OCI-LY1 (cell line): ENCODE data around the gene IRF8.
A peak's percentile ranks its signal among the peaks of the same experiment; 100 is the strongest.

Experiments
- H2AFZ ChIP-seq: fragments of 200-600 bp; sonication (generic), shearing (Covaris generic); 2 replicates; pipeline ENCODE4 v1.6.0; 2014; ENCODE audit warnings: antibody characterized with exemption, mild to moderate bottlenecking, low read length
- H3F3A ChIP-seq: fragments of 200-600 bp; sonication (generic), shearing (Covaris generic); 2 replicates; pipeline ENCODE4 v1.6.0; 2014; ENCODE audit warnings: mild to moderate bottlenecking, antibody characterized with exemption, low read length, moderate library complexity; ENCODE audit not compliant: insufficient read depth
- H3K27ac ChIP-seq: fragments of 200-600 bp; sonication (generic); 2 replicates; pipeline ENCODE4 v1.5.1; 2014; ENCODE audit warnings: low read length, mixed run types, mild to moderate bottlenecking, low read depth; ENCODE audit not compliant: poor library complexity, severe bottlenecking
- H3K27me3 ChIP-seq: fragments of 200-600 bp; sonication (generic); 2 replicates; pipeline ENCODE4 v1.6.0; 2014; ENCODE audit warnings: antibody characterized with exemption, mild to moderate bottlenecking, low read length, moderate library complexity; ENCODE audit not compliant: insufficient read depth
- H3K36me3 ChIP-seq: fragments of 200-600 bp; sonication (generic); 2 replicates; pipeline ENCODE4 v1.6.1; 2014; ENCODE audit warnings: mild to moderate bottlenecking, antibody characterized with exemption, low read length, moderate library complexity, mixed read lengths; ENCODE audit not compliant: insufficient read depth
- H3K4me1 ChIP-seq: fragments of 200-600 bp; sonication (generic); 2 replicates; pipeline ENCODE4 v1.5.1; 2014; ENCODE audit warnings: mild to moderate bottlenecking, low read length, moderate library complexity; ENCODE audit not compliant: insufficient read depth, severe bottlenecking
- H3K4me2 ChIP-seq: fragments of 200-600 bp; sonication (generic), shearing (Covaris generic); 2 replicates; pipeline ENCODE4 v1.6.1; 2014; ENCODE audit warnings: low read length
- H3K4me3 ChIP-seq: fragments of 200-600 bp; sonication (generic); 2 replicates; pipeline ENCODE4 v1.5.1; 2014; ENCODE audit warnings: low read length, low read depth, mild to moderate bottlenecking, mixed read lengths; ENCODE audit not compliant: poor library complexity, severe bottlenecking
- H3K79me2 ChIP-seq: fragments of 200-600 bp; shearing (Covaris generic); 2 replicates; pipeline ENCODE4 v1.6.1; 2016; ENCODE audit warnings: mixed run types, low read length, mixed read lengths; ENCODE audit not compliant: insufficient read depth
- H3K9ac ChIP-seq: fragments of 200-600 bp; sonication (generic), shearing (Covaris generic); 2 replicates; pipeline ENCODE4 v1.6.1; 2014; ENCODE audit warnings: mild to moderate bottlenecking, low read length, mixed read lengths
- H3K9me2 ChIP-seq: fragments of 200-600 bp; sonication (generic), shearing (Covaris generic); 2 replicates; pipeline ENCODE4 v1.6.1; 2014; ENCODE audit warnings: low read depth, mild to moderate bottlenecking, low read length, mixed read lengths
- H3K9me3 ChIP-seq: fragments of 200-600 bp; shearing (Covaris generic); 2 replicates; pipeline ENCODE4 v1.6.1; 2014; ENCODE audit warnings: low read length, mixed read lengths
- H4K20me1 ChIP-seq: fragments of 200-600 bp; sonication (generic), shearing (Covaris generic); 2 replicates; pipeline ENCODE4 v1.6.0; 2016; ENCODE audit warnings: mild to moderate bottlenecking, low read length; ENCODE audit not compliant: insufficient read depth
- EZH2 ChIP-seq: fragments of 200-600 bp; sonication (generic), shearing (Covaris generic); IDR thresholded peaks from 2 replicates; pipeline ENCODE4 v1.8.0; 2017; ENCODE audit warnings: borderline replicate concordance, mixed run types, mild to moderate bottlenecking, antibody characterized with exemption, low read length, moderate library complexity, mixed read lengths
- TF ChIP-seq, protein P1 (sequence below): fragments of 200-600 bp; sonication (generic), shearing (Covaris generic); IDR thresholded peaks from 2 replicates; pipeline ENCODE4 v1.5.1; 2017; ENCODE audit warnings: mild to moderate bottlenecking, antibody characterized with exemption, low read length, moderate library complexity, mixed read lengths

IRF8 gene

DNA sequence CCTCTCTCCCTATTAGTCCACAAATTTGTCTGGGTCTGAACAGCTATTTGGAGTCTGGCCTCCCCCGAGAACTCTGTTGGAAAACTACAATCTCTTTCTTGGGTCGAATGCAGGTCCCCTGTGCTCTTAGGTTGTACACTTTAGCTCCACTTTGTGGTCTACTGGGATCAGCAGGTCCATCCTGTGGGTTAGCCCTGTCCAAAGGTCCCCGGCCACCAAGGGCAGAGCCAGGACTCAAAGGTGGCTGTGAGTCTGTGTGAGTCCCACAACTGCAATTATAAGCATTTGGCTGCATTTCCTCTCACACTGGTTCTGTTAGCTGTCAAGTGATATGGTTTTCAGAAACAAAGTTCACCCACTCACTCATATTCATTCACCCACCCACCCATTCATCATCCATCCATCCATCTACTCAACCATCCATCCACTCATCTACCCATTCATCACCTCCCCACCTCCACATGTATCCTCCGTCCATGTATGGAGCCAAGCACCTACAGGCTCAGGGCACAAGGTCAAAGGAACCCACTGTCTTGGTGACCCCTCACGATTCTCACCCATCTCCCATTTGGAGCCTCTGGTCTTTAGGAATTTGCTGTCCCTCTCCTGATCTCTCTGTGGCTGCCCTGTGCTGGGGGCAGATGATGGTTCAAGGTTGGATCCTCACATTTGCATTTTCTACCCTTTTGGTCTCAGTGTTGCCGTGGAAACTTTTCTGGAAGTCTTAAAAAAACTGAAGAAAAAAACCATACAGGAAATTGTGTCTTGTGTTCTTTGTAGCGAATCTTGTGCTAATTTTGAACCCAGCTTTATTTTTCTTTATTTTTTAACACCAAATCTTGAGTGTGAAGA, 45.8 kb downstream of the IRF8 start:
- Histone ChIP-seq H3K4me1 (peaks cover 31% of the 10 kb centered on the region), H3K4me2 (peak overlapping the region; percentile 53), H3K9ac (no peak overlapping the region), H3K9me2 (no peaks in the 10 kb centered on the region), H4K20me1 (no peaks in the 10 kb centered on the region), H3K79me2 (no peaks in the 10 kb centered on the region), H3K9me3 (no peaks in the 10 kb centered on the region), H3K27ac (no peak overlapping the region), H3F3A (no peaks in the 10 kb centered on the region), H2AFZ (no peak overlapping the region), H3K27me3 (peaks cover 16% of the 10 kb centered on the region; the same call in 1 of the 2 replicates), H3K36me3 (no peaks in the 10 kb centered on the region), H3K4me3 (no peak overlapping the region)
- TF ChIP-seq, protein P1, sequence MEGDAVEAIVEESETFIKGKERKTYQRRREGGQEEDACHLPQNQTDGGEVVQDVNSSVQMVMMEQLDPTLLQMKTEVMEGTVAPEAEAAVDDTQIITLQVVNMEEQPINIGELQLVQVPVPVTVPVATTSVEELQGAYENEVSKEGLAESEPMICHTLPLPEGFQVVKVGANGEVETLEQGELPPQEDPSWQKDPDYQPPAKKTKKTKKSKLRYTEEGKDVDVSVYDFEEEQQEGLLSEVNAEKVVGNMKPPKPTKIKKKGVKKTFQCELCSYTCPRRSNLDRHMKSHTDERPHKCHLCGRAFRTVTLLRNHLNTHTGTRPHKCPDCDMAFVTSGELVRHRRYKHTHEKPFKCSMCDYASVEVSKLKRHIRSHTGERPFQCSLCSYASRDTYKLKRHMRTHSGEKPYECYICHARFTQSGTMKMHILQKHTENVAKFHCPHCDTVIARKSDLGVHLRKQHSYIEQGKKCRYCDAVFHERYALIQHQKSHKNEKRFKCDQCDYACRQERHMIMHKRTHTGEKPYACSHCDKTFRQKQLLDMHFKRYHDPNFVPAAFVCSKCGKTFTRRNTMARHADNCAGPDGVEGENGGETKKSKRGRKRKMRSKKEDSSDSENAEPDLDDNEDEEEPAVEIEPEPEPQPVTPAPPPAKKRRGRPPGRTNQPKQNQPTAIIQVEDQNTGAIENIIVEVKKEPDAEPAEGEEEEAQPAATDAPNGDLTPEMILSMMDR, result no peak
- TF ChIP-seq EZH2, result no peak

DNA sequence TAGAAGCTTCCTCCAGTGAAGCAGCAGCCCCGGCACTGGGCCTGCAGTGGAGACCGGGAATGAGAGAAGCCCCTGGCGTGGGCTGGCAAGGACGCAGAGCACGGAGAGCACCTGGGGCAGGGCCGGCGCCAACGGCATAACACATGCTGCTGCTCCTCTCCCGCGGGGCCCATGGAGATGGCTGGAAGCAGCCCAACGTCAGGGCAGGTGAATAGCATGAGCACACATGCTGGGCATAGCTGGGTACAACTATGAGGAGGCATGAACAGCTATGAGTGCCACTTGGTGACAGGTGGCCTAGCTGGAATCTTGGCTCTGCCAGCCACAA, 46.4 kb downstream of the IRF8 start:
- no peaks in the 10 kb centered on the region for H3K9me3 ChIP-seq
- peak overlapping the region; percentile 53 for H3K4me2 ChIP-seq
- peaks cover 16% of the 10 kb centered on the region; the same call in 1 of the 2 replicates for H3K27me3 ChIP-seq
- H3K4me3 ChIP-seq, result no peak overlapping the region
- H3F3A ChIP-seq, result no peaks in the 10 kb centered on the region
- no peak for TF ChIP-seq EZH2
- TF ChIP-seq, protein P1, result no peak
- no peaks in the 10 kb centered on the region for H4K20me1 ChIP-seq
- H2AFZ ChIP-seq, result no peak overlapping the region
- no peaks in the 10 kb centered on the region for H3K36me3 ChIP-seq
- H3K4me1 ChIP-seq, result peaks cover 31% of the 10 kb centered on the region
- H3K9ac ChIP-seq, result no peak overlapping the region
- no peak overlapping the region for H3K27ac ChIP-seq
- no peaks in the 10 kb centered on the region for H3K79me2 ChIP-seq
- H3K9me2 ChIP-seq, result no peaks in the 10 kb centered on the region

DNA sequence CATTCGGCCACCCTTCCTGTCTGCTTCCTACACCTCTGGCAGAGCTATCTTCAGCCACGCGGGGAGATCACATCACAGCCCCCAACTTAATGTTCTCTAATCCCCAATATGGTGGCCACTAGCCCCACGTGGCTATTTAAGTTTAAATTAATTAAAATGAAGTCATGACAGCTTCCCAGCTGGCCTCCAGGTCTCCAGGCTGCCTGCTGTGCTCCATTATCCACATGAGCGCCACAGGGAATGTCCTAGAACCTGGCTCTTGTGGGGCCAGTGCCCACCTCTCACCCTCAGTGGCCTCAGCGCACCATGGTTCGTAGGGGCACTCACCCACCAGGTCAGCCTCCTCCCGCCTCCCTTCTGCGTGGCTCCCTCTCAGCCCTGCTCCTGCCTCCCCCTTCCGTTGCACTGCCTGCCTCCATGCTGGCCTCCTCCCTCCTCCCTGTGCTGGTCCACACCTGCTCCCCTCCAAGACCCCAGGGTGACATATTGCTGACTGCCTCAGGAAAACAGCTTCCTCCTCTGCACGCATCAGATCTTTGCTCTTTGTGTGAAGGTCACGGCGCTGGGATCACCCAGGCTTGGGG, 47.7 kb downstream of the IRF8 start:
- no peaks in the 10 kb centered on the region for H3K9me2 ChIP-seq
- peaks cover 16% of the 10 kb centered on the region; the same call in 1 of the 2 replicates for H3K27me3 ChIP-seq
- H3K79me2 ChIP-seq, result no peaks in the 10 kb centered on the region
- H3K4me1 ChIP-seq, result peaks cover 31% of the 10 kb centered on the region
- no peak overlapping the region for H3K4me2 ChIP-seq
- H3K36me3 ChIP-seq, result no peaks in the 10 kb centered on the region
- no peak overlapping the region for H3K4me3 ChIP-seq
- no peaks in the 10 kb centered on the region for H3K9me3 ChIP-seq
- no peak for TF ChIP-seq EZH2
- TF ChIP-seq, protein P1, result no peak
- H3F3A ChIP-seq, result no peaks in the 10 kb centered on the region
- H4K20me1 ChIP-seq, result no peaks in the 10 kb centered on the region
- no peak overlapping the region for H2AFZ ChIP-seq
- H3K9ac ChIP-seq, result no peak overlapping the region
- H3K27ac ChIP-seq, result no peak overlapping the region
